AG10803 (cell line): ENCODE results near the gene SLC25A13.

ENCODE experiments used
- DNase-seq: peaks from one replicate; pipeline ENCODE4 v3.0.0; 2010; ENCODE audit warnings: low read depth
- H3K4me3 ChIP-seq: 2 replicates; pipeline ENCODE4 v1.5.1; 2011; ENCODE audit warnings: mild to moderate bottlenecking, low read length, control low read depth
- CTCF ChIP-seq: conservative IDR thresholded peaks from 2 replicates; pipeline ENCODE4 v1.5.1; 2011; ENCODE audit warnings: mild to moderate bottlenecking, low read length, control low read depth, inconsistent platforms

The SLC25A13 gene

GRCh38 chr7:96277921-96278320, 44.0 kb downstream of the SLC25A13 start:
- H3K4me3 ChIP-seq, result no peak overlapping the region
- no peak for TF ChIP-seq CTCF
- no peak for DNase-seq

GRCh38 chr7:96276019-96276418, 45.9 kb downstream of the SLC25A13 start:
- no peak for DNase-seq
- no peak for TF ChIP-seq CTCF
- H3K4me3 ChIP-seq, result no peak overlapping the region

- TF ChIP-seq CTCF, result no peak
- peak; percentile 20 for DNase-seq
- H3K4me3 ChIP-seq, result no peak overlapping the region
These were observed 48.2 kb downstream of the SLC25A13 start for GRCh38 chr7:96273716-96274115.

GRCh38 chr7:96269246-96269994, 52.5 kb downstream of the SLC25A13 start:
- no peak overlapping the region for H3K4me3 ChIP-seq
- TF ChIP-seq CTCF, result no peak
- no peak for DNase-seq

GRCh38 chr7:96266580-96266979, 55.3 kb downstream of the SLC25A13 start:
- no peak for DNase-seq
- H3K4me3 ChIP-seq, result no peak overlapping the region
- no peak for TF ChIP-seq CTCF

- H3K4me3 ChIP-seq, result no peak overlapping the region
- TF ChIP-seq CTCF, result no peak
- DNase-seq, result no peak
These were observed 55.9 kb downstream of the SLC25A13 start for GRCh38 chr7:96266015-96266414.

- no peak for DNase-seq
- no peak for TF ChIP-seq CTCF
- no peak overlapping the region for H3K4me3 ChIP-seq
These were observed 67.9 kb downstream of the SLC25A13 start for GRCh38 chr7:96253964-96254363.
